OCI-LY3 (cell line): ENCODE data around the gene MAMDC2.

Source experiments
- EZH2phosphoT487 ChIP-seq: fragments of 200-600 bp; shearing (Covaris generic); IDR thresholded peaks from 2 replicates; pipeline ENCODE4 v1.6.1; 2018; ENCODE audit warnings: antibody characterized with exemption, mixed run types, low read depth
- TF ChIP-seq, protein P1 (sequence below): fragments of 200-600, 300-600 bp; sonication (generic); IDR thresholded peaks from 2 replicates; pipeline ENCODE4 v1.5.1; 2014; ENCODE audit warnings: antibody characterized with exemption, low read length, low read depth

DNA sequence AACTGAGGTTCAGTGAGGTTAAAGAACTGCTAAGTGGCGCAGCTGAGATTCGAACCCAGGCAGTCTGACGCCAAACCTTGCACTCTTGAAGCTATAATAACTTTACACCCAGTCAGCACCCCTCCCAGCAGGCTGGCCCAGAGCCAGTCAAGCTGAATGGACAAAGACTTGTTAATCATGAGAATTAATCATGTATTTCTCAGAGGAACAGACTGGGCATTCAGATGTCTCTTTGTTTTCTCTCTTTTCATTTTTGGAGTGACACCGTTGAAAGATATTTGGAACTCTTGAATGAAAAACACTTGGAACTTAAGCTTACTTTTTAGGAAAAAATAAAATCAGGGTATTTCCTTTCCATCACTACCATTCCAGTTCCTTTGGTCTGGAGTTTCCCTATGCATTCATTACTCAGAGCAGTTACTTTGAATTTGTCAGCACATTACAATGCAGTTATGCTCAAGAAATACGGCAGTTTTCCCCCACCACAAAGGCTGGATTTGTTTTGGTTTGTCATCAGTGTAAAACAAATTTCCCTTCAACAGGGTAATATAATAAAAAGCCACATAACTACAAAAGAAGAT lies 22.6 kb upstream of the MAMDC2 start:
- TF ChIP-seq, protein P1, sequence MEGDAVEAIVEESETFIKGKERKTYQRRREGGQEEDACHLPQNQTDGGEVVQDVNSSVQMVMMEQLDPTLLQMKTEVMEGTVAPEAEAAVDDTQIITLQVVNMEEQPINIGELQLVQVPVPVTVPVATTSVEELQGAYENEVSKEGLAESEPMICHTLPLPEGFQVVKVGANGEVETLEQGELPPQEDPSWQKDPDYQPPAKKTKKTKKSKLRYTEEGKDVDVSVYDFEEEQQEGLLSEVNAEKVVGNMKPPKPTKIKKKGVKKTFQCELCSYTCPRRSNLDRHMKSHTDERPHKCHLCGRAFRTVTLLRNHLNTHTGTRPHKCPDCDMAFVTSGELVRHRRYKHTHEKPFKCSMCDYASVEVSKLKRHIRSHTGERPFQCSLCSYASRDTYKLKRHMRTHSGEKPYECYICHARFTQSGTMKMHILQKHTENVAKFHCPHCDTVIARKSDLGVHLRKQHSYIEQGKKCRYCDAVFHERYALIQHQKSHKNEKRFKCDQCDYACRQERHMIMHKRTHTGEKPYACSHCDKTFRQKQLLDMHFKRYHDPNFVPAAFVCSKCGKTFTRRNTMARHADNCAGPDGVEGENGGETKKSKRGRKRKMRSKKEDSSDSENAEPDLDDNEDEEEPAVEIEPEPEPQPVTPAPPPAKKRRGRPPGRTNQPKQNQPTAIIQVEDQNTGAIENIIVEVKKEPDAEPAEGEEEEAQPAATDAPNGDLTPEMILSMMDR: no peak
- no peak for TF ChIP-seq EZH2phosphoT487
